Caco-2 (cell line): Measurements from ENCODE around the gene NGB. TPM values are rescaled to one million over a fixed set of nuclear protein-coding genes. Genes with fewer than 3 reads are reported as not detected.

Experiments
- BruUV-seq: library from RNA; stranded (reverse); fragments of 400-500 nt; replicated peaks from 2 replicates; lab custom pipeline; 2021; lab: Mats Ljungman, UMichigan
- CTCF ChIA-PET: fragments of 300-600 bp; sonication (Branson Sonifier 250); formaldehyde crosslinking; loops from one replicate; lab custom pipeline; 2022; ENCODE audit warnings: antibody characterized with exemption; lab: Charles Lee
- POLR2A ChIA-PET: fragments of 300-600 bp; sonication (Branson Sonifier 250); formaldehyde crosslinking; loops from one replicate; lab custom pipeline; 2022; ENCODE audit warnings: antibody characterized with exemption; lab: Charles Lee
- DNase-seq, 2 experiments: peaks; one replicate each; pipeline versions ENCODE4 v3.0.0 to v3.0.0-alpha.2; 2020 to 2022
- H3K27me3 ChIP-seq: replicated peaks from 2 replicates; pipeline ENCODE4 v1.6.0; 2011; ENCODE audit warnings: low read length; ENCODE audit not compliant: control insufficient read depth, insufficient read depth
- H3K36me3 ChIP-seq: 2 replicates; pipeline ENCODE4 v1.5.1; 2011; ENCODE audit warnings: low read length; ENCODE audit not compliant: control insufficient read depth, insufficient read depth
- H3K4me1 ChIP-seq: fragments of 250-450 bp; sonication (Bioruptor Pico); 2 replicates; pipeline ENCODE4 v1.5.1; 2020; ENCODE audit warnings: mild to moderate bottlenecking
- H3K4me3 ChIP-seq: 2 replicates; pipeline ENCODE4 v1.5.1; 2011; ENCODE audit warnings: low read depth, mild to moderate bottlenecking, control low read depth, low read length
- H3K9me3 ChIP-seq: fragments of 250-450 bp; sonication (Bioruptor Pico); 2 replicates; pipeline ENCODE4 v1.5.1; 2020; ENCODE audit warnings: mild to moderate bottlenecking, moderate library complexity
- H3K27ac Mint-ChIP-seq: one replicate; pipeline ENCODE4 v1.8.0; 2022; ENCODE audit warnings: mixed read lengths; ENCODE audit not compliant: unreplicated experiment
- H3K27me3 Mint-ChIP-seq: one replicate; pipeline ENCODE4 v1.8.0; 2022; ENCODE audit warnings: mixed read lengths; ENCODE audit not compliant: insufficient read depth, unreplicated experiment
- H3K36me3 Mint-ChIP-seq: one replicate; pipeline ENCODE4 v1.8.0; 2022; ENCODE audit warnings: mild to moderate bottlenecking, mixed read lengths; ENCODE audit not compliant: insufficient read depth, unreplicated experiment
- H3K4me1 Mint-ChIP-seq: one replicate; pipeline ENCODE4 v1.8.0; 2022; ENCODE audit warnings: low read depth, mixed read lengths; ENCODE audit not compliant: unreplicated experiment
- H3K4me3 Mint-ChIP-seq: one replicate; pipeline ENCODE4 v1.8.0; 2022; ENCODE audit warnings: mild to moderate bottlenecking, moderate library complexity, mixed read lengths; ENCODE audit not compliant: unreplicated experiment
- H3K9me3 Mint-ChIP-seq: one replicate; pipeline ENCODE4 v1.8.0; 2022; ENCODE audit warnings: mixed read lengths; ENCODE audit not compliant: unreplicated experiment
- intact Hi-C: fragments of 100-400 bp; cut with micrococcal nuclease; formaldehyde crosslinking; loops from one replicate; pipeline ENCODE4 v1.10.0; 2022; ENCODE audit not compliant: unreplicated experiment
- total RNA-seq: library from RNA; stranded (reverse); gene quantifications from 2 replicates; pipeline ENCODE4 v1.2.3, GENCODE V29; 2022
- TF ChIP-seq, protein P1 (sequence below), 2 experiments: fragments of 200-600 bp in 1 of 2; IDR thresholded peaks; 1 replicate in 1 of 2; 2 replicates in 1 of 2; pipeline versions ENCODE4 v1.5.1 to v1.8.0; 2011 to 2022; ENCODE audit warnings: antibody characterized with exemption in 1 of 2, control low read depth in 1 of 2, inconsistent platforms in 1 of 2, low read depth in 1 of 2, low read length in 1 of 2, mild to moderate bottlenecking in 1 of 2, moderate library complexity in 1 of 2; ENCODE audit not compliant: insufficient read depth in 1 of 2, severe bottlenecking in 1 of 2, unreplicated experiment in 1 of 2

The NGB gene
- total RNA-seq, 1 experiment from 2014 or later: not detected

DNA sequence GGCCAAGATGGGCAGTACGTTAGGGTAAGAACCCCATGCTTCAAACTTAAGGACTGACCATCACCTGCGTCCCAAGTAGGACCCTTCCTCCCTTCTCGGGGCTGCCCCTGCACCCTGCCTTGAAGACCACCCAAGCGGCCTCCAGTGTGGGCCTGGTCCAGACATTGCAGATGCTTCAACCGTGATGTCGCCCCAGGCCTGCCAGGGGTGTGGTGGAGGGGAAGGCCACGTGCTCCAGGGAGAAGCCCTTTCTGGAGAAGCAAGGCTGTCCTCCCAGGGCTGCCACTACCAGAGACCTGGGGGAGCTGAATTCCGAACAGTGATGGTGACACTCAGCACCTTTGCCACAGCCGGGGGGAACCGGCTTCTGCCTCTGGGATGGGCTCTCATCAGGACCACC, 13.3 kb downstream of the NGB start:
- Histone ChIP-seq H3K4me3 (no peak overlapping the region), H3K27me3 (no peaks in the 10 kb centered on the region), H3K9me3 (no peaks in the 10 kb centered on the region), H3K4me1 (no peaks in the 10 kb centered on the region), H3K36me3 (no peaks in the 10 kb centered on the region)
- Mint-ChIP-seq H3K36me3 (no peaks in the 10 kb centered on the region), H3K4me3 (no peak overlapping the region), H3K27me3 (peaks cover 8% of the 10 kb centered on the region), H3K27ac (no peak overlapping the region), H3K4me1 (peaks cover 6% of the 10 kb centered on the region), H3K9me3 (no peaks in the 10 kb centered on the region)
- intact Hi-C loops: no loop called here
- ChIA-PET CTCF (no interaction called here), POLR2A (no interaction called here)
- TF ChIP-seq, protein P1, sequence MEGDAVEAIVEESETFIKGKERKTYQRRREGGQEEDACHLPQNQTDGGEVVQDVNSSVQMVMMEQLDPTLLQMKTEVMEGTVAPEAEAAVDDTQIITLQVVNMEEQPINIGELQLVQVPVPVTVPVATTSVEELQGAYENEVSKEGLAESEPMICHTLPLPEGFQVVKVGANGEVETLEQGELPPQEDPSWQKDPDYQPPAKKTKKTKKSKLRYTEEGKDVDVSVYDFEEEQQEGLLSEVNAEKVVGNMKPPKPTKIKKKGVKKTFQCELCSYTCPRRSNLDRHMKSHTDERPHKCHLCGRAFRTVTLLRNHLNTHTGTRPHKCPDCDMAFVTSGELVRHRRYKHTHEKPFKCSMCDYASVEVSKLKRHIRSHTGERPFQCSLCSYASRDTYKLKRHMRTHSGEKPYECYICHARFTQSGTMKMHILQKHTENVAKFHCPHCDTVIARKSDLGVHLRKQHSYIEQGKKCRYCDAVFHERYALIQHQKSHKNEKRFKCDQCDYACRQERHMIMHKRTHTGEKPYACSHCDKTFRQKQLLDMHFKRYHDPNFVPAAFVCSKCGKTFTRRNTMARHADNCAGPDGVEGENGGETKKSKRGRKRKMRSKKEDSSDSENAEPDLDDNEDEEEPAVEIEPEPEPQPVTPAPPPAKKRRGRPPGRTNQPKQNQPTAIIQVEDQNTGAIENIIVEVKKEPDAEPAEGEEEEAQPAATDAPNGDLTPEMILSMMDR (IDR thresholded peaks at IDR 0.05; ENCODE audit: insufficient read depth in 1 of 2, low read depth in 1 of 2, low read length in 1 of 2, severe bottlenecking in 1 of 2, unreplicated experiment in 1 of 2): no peak
- no TSS peak for BruUV-seq
- no peak for DNase-seq

GRCh38 chr14:77256694-77257093, 14.3 kb downstream of the NGB start:
- H3K36me3 ChIP-seq: no peaks in the 10 kb centered on the region
- H3K27me3 Mint-ChIP-seq: peaks cover 3% of the 10 kb centered on the region
- no TSS peak for BruUV-seq
- no peaks in the 10 kb centered on the region for H3K4me1 ChIP-seq
- H3K4me3 Mint-ChIP-seq: no peak overlapping the region
- no peak overlapping the region for H3K4me3 ChIP-seq
- CTCF ChIA-PET: no interaction called here
- intact Hi-C loops: no loop called here
- no peak for DNase-seq
- H3K4me1 Mint-ChIP-seq: peaks cover 6% of the 10 kb centered on the region
- no peaks in the 10 kb centered on the region for H3K9me3 Mint-ChIP-seq
- POLR2A ChIA-PET: no interaction called here
- no peaks in the 10 kb centered on the region for H3K27me3 ChIP-seq
- H3K9me3 ChIP-seq: no peaks in the 10 kb centered on the region
- no peak overlapping the region for H3K27ac Mint-ChIP-seq
- H3K36me3 Mint-ChIP-seq: no peaks in the 10 kb centered on the region
- TF ChIP-seq, protein P1 (IDR thresholded peaks at IDR 0.05; ENCODE audit: insufficient read depth in 1 of 2, low read depth in 1 of 2, low read length in 1 of 2, severe bottlenecking in 1 of 2, unreplicated experiment in 1 of 2): no peak

- TF ChIP-seq, protein P1 (IDR thresholded peaks at IDR 0.05; ENCODE audit: insufficient read depth in 1 of 2, low read depth in 1 of 2, low read length in 1 of 2, severe bottlenecking in 1 of 2, unreplicated experiment in 1 of 2): no peak
- Histone ChIP-seq H3K4me1 (no peaks in the 10 kb centered on the region), H3K4me3 (no peak overlapping the region), H3K27me3 (no peaks in the 10 kb centered on the region), H3K9me3 (no peaks in the 10 kb centered on the region), H3K36me3 (no peaks in the 10 kb centered on the region)
- no peak overlapping the region for H3K4me3 Mint-ChIP-seq
- POLR2A ChIA-PET: no interaction called here
- H3K36me3 Mint-ChIP-seq: no peaks in the 10 kb centered on the region
- no peaks in the 10 kb centered on the region for H3K4me1 Mint-ChIP-seq
- no peak overlapping the region for H3K27ac Mint-ChIP-seq
- H3K9me3 Mint-ChIP-seq: no peaks in the 10 kb centered on the region
- CTCF ChIA-PET: no interaction called here
- no TSS peak for BruUV-seq
- no peaks in the 10 kb centered on the region for H3K27me3 Mint-ChIP-seq
- DNase-seq: no peak
- intact Hi-C loops: no loop called here
These were observed 17.4 kb downstream of the NGB start for GRCh38 chr14:77253333-77254190.
